Astrocyte (in vitro differentiated cells and primary cell): ENCODE data around the gene ZNF883.

ENCODE experiments used
- EZH2 ChIP-seq: IDR thresholded peaks from 2 replicates; pipeline ENCODE4 v1.6.1; 2012; ENCODE audit warnings: mild to moderate bottlenecking, low read length, inconsistent platforms; ENCODE audit not compliant: insufficient read depth
- TF ChIP-seq, protein P1 (sequence below): IDR thresholded peaks from 2 replicates; pipeline ENCODE4 v1.5.1; 2011; ENCODE audit warnings: low read depth, mild to moderate bottlenecking, inconsistent platforms, low read length, moderate library complexity; ENCODE audit not compliant: insufficient read depth

DNA sequence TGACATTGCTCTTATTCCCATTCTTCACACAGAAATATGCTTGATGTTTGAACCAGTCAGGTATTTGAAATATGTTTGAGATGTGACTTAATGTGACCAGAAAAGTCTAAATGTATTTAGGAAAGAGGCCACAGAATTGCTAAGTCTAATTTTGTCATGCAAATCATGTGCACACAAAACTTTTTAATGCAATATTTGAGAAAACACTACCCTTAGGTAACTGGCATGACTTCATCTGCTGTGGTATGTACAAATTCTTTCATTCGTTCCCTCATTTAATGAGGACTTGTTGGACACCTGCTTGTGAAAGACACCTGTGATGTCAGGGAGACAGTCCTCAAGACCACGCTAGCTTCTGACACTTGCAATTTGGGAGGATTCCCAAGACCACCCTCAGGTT lies 100.3 kb downstream of the ZNF883 start:
- TF ChIP-seq, protein P1, sequence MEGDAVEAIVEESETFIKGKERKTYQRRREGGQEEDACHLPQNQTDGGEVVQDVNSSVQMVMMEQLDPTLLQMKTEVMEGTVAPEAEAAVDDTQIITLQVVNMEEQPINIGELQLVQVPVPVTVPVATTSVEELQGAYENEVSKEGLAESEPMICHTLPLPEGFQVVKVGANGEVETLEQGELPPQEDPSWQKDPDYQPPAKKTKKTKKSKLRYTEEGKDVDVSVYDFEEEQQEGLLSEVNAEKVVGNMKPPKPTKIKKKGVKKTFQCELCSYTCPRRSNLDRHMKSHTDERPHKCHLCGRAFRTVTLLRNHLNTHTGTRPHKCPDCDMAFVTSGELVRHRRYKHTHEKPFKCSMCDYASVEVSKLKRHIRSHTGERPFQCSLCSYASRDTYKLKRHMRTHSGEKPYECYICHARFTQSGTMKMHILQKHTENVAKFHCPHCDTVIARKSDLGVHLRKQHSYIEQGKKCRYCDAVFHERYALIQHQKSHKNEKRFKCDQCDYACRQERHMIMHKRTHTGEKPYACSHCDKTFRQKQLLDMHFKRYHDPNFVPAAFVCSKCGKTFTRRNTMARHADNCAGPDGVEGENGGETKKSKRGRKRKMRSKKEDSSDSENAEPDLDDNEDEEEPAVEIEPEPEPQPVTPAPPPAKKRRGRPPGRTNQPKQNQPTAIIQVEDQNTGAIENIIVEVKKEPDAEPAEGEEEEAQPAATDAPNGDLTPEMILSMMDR, result no peak
- TF ChIP-seq EZH2, result no peak
